ENCODE measurements around the gene GRIN2C. TPM values are rescaled to one million over a fixed set of nuclear protein-coding genes. Genes with fewer than 3 reads are reported as not detected.

Gene GRIN2C
- total RNA-seq, 1 experiment from 2014 or later = 0.44 TPM

- no peak overlapping the region for H3K4ac ChIP-seq (ENCODE audit: low read depth, low read length)
- H3K14ac ChIP-seq (ENCODE audit: insufficient read depth, low read length) = no peak overlapping the region
- Mint-ChIP-seq H3K9me3 (no peaks in the 10 kb centered on the region), H3K4me1 (peaks cover 4 to 9% of the 10 kb centered on the region in 2 experiments), H3K36me3 (ENCODE audit: insufficient read depth in 1 of 3, low read depth in 3 of 3) (no peaks in the 10 kb centered on the region), H3K27me3 (ENCODE audit: low read depth) (peaks cover 74% of the 10 kb centered on the region), H3K4me3 (no peak overlapping the region; a peak in 1 of 5 replicates), H3K27ac (no peak overlapping the region; a peak in 1 of 7 replicates)
- WGBS (ENCODE audit: extremely low coverage, insufficient read length, low lambda C conversion rate) = no CpG with 5 or more reads among the region's 11 CpGs
- H3K79me2 ChIP-seq (ENCODE audit: insufficient read depth, low read length) = no peaks in the 10 kb centered on the region
- peaks cover 2% of the 10 kb centered on the region for H3K23me2 ChIP-seq (ENCODE audit: insufficient read length, low read depth, low read length, poor library complexity, severe bottlenecking)
- H2BK5ac ChIP-seq (ENCODE audit: insufficient read length, low read length) = no peak overlapping the region
- H3K4me1 ChIP-seq (ENCODE audit: insufficient read depth, low read length) = no peaks in the 10 kb centered on the region
- no peak overlapping the region for H2BK120ac ChIP-seq (ENCODE audit: low read depth, low read length, poor library complexity, severe bottlenecking)
- H4K20me1 ChIP-seq (ENCODE audit: control insufficient read depth, insufficient read depth, insufficient read length) = no peaks in the 10 kb centered on the region
- no peak overlapping the region for H2AFZ ChIP-seq (ENCODE audit: low read length)
- no peaks in the 10 kb centered on the region for H3K79me1 ChIP-seq (ENCODE audit: insufficient read depth, low read depth, low read length, poor library complexity, severe bottlenecking)
- H2BK20ac ChIP-seq (ENCODE audit: low read depth, low read length, poor library complexity, severe bottlenecking) = no peak overlapping the region
- no peak for DNase-seq
- H3T11ph ChIP-seq (ENCODE audit: low read length) = no peak overlapping the region
- no peak overlapping the region for H4K8ac ChIP-seq (replicated peaks; ENCODE audit: insufficient read length, low read depth, low read length)
- H3K56ac ChIP-seq (ENCODE audit: insufficient read length, low read depth, low read length) = no peak overlapping the region
- no peak overlapping the region for H4K91ac ChIP-seq (ENCODE audit: insufficient read length, low read depth, low read length)
- no peak overlapping the region for H3K4me2 ChIP-seq (ENCODE audit: insufficient read depth, insufficient read length, low read length)
- H3K9me3 ChIP-seq (ENCODE audit: control insufficient read depth, low read depth, low read length) = no peaks in the 10 kb centered on the region
- H3K9ac ChIP-seq (ENCODE audit: extremely low read depth, insufficient read length, low read length) = no peak overlapping the region
- H3K27me3 ChIP-seq (ENCODE audit: insufficient read depth, low read length) = peaks cover 15% of the 10 kb centered on the region; the same call in 1 of the 2 replicates
- no peak overlapping the region for H2AK5ac ChIP-seq (ENCODE audit: insufficient read length, low read length)
- no peak overlapping the region for H4K5ac ChIP-seq (ENCODE audit: insufficient read length, low read depth, low read length)
- TF ChIP-seq, protein P1, sequence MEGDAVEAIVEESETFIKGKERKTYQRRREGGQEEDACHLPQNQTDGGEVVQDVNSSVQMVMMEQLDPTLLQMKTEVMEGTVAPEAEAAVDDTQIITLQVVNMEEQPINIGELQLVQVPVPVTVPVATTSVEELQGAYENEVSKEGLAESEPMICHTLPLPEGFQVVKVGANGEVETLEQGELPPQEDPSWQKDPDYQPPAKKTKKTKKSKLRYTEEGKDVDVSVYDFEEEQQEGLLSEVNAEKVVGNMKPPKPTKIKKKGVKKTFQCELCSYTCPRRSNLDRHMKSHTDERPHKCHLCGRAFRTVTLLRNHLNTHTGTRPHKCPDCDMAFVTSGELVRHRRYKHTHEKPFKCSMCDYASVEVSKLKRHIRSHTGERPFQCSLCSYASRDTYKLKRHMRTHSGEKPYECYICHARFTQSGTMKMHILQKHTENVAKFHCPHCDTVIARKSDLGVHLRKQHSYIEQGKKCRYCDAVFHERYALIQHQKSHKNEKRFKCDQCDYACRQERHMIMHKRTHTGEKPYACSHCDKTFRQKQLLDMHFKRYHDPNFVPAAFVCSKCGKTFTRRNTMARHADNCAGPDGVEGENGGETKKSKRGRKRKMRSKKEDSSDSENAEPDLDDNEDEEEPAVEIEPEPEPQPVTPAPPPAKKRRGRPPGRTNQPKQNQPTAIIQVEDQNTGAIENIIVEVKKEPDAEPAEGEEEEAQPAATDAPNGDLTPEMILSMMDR (conservative IDR thresholded peaks at IDR 0.05) = no peak
- no peak overlapping the region for H3K23ac ChIP-seq (ENCODE audit: insufficient read length, low read depth, low read length)
- H2BK12ac ChIP-seq (ENCODE audit: insufficient read length, low read depth, low read length) = no peak overlapping the region
- H2BK15ac ChIP-seq (ENCODE audit: low read depth, low read length) = no peak overlapping the region
- H3K18ac ChIP-seq (ENCODE audit: insufficient read length, low read depth, low read length) = no peak overlapping the region
- no peak overlapping the region for H3K27ac ChIP-seq (ENCODE audit: insufficient read length, low read depth, low read length)
Observed at GRCh38 chr17:74898376-74898946, 38.8 kb upstream of the GRIN2C start.

Data from H9 (cell line).